Sigmoid colon (tissue), 7 donors: ENCODE measurements around the gene AKAP8. TPM values are rescaled to one million over a fixed set of nuclear protein-coding genes. Genes with fewer than 3 reads are reported as not detected.

Source experiments
- DNase-seq: peaks from one replicate; pipeline ENCODE4 v3.0.0-alpha.2; 2019
- H3K27ac ChIP-seq, 4 donors: fragments of 200-600 bp; sonication (generic); one replicate each; pipeline ENCODE4 v1.5.1; 2016 to 2019; ENCODE audit warnings: mild to moderate bottlenecking in 1 of 4
- H3K27me3 ChIP-seq, 3 donors: fragments of 200-600 bp; sonication (generic); one replicate each; pipeline ENCODE4 v1.5.1; 2019; ENCODE audit warnings: mild to moderate bottlenecking in 1 of 3
- H3K36me3 ChIP-seq, 4 donors: fragments of 200-600 bp; sonication (generic); one replicate each; pipeline ENCODE4 v1.5.1; 2016 to 2019
- H3K4me1 ChIP-seq, 4 donors: fragments of 200-600 bp; sonication (generic); one replicate each; pipeline ENCODE4 v1.5.1; 2017 to 2019
- H3K4me3 ChIP-seq, 4 donors: fragments of 200-600 bp; sonication (generic); one replicate each; pipeline ENCODE4 v1.5.1; 2017 to 2019; ENCODE audit warnings: mild to moderate bottlenecking in 2 of 4, moderate library complexity in 1 of 4
- H3K9me3 ChIP-seq, 4 donors: fragments of 200-600 bp in 3 of 4; sonication (generic) in 3 of 4; one replicate each; pipeline versions ENCODE4 v1.5.1 to v1.6.1; 2013 to 2019
- EP300 ChIP-seq, 4 donors: sonication (generic); formaldehyde crosslinking; IDR thresholded peaks; one replicate each; pipeline ENCODE4 v1.6.1; 2017; ENCODE audit warnings: antibody characterized with exemption in 4 of 4
- POLR2A ChIP-seq, 2 donors: fragments of 450-650 bp; IDR thresholded peaks; one replicate each; pipeline ENCODE4 v1.6.1; 2016; ENCODE audit warnings: antibody characterized with exemption in 2 of 2, mild to moderate bottlenecking in 2 of 2, moderate library complexity in 2 of 2
- POLR2AphosphoS5 ChIP-seq, 4 donors: sonication (generic); formaldehyde crosslinking; IDR thresholded peaks; one replicate each; pipeline ENCODE4 v1.6.1; 2017; ENCODE audit warnings: antibody characterized with exemption in 4 of 4
- WGBS, 2 donors: extraction: QIAGEN DNeasy Blood & Tissue Kit; methylation state at CpG; one replicate each; pipeline ENCODE4 v1.1.7; 2013; 5-methylcytosine and 5-hydroxymethylcytosine counted together
- intact Hi-C: fragments of 100-400 bp; cut with DNase I; formaldehyde crosslinking; loops from one replicate; pipeline ENCODE4 v1.15.1; 2023
- polyA plus RNA-seq, 3 donors: library from polyadenylated mRNA; stranded (reverse); fragments of 200-250 nt; gene quantifications; one replicate each; pipeline ENCODE4 v1.2.3, GENCODE V29; 2013
- total RNA-seq, 4 donors: library from RNA; depleted of rRNA; stranded (reverse); fragments of >200 nt; gene quantifications; one replicate each; pipeline ENCODE4 v1.1.0, GENCODE V29; 2016
- TF ChIP-seq, protein P1 (sequence below), 4 experiments: fragments of 450-650 bp in 3 of 4; fragments of 200-600 bp in 1 of 4; IDR thresholded peaks; one replicate each; pipeline ENCODE4 v1.5.1; 2016 to 2019; ENCODE audit warnings: antibody characterized with exemption in 4 of 4, mild to moderate bottlenecking in 3 of 4, moderate library complexity in 2 of 4
- donor health status: healthy with polysubstance abuse.
- donor health status: Bipolar disorder and iron deficiency.
- donor health status: healthy.

Gene AKAP8
- total and polyA plus RNA-seq, 7 donors, result 11.4 to 43.8 (median 19.8) TPM

DNA sequence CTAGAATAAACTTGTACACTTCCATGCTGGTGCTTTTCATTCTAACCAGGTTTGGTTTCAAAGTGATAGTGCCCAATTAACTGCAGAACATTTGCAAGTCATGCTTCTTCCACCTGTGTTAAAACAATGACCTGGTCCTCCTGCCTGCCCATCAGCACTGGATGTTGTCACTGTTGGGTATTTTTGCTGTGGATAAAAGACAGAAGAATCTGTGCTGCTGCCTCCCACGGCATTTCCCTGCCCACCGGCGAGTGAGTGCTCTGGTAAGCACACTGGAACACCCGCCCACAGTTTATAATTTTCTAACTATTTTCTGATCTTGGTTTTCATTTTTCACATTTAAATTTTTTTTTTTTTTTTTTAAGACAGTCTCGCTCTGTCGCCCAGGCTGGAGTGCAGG, 2.3 kb upstream of the AKAP8 start:
- WGBS, 2 donors, result 83 to 93% methylated on average over 6 of the region's 6 CpGs
- TF ChIP-seq POLR2AphosphoS5 (IDR thresholded peaks at IDR 0.05), result no peak
- TF ChIP-seq POLR2A (IDR thresholded peaks at IDR 0.05), result no peak
- no peak for TF ChIP-seq EP300 (IDR thresholded peaks at IDR 0.05)
- TF ChIP-seq, protein P1, sequence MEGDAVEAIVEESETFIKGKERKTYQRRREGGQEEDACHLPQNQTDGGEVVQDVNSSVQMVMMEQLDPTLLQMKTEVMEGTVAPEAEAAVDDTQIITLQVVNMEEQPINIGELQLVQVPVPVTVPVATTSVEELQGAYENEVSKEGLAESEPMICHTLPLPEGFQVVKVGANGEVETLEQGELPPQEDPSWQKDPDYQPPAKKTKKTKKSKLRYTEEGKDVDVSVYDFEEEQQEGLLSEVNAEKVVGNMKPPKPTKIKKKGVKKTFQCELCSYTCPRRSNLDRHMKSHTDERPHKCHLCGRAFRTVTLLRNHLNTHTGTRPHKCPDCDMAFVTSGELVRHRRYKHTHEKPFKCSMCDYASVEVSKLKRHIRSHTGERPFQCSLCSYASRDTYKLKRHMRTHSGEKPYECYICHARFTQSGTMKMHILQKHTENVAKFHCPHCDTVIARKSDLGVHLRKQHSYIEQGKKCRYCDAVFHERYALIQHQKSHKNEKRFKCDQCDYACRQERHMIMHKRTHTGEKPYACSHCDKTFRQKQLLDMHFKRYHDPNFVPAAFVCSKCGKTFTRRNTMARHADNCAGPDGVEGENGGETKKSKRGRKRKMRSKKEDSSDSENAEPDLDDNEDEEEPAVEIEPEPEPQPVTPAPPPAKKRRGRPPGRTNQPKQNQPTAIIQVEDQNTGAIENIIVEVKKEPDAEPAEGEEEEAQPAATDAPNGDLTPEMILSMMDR (IDR thresholded peaks at IDR 0.05), result no peak
- Histone ChIP-seq H3K9me3 (no peaks in the 10 kb centered on the region), H3K27me3 (no peaks in the 10 kb centered on the region), H3K4me3 (no peak overlapping the region), H3K36me3 (peaks cover 0 to 15% (median 0%) of the 10 kb centered on the region in 4 donors), H3K4me1 (peaks cover 0 to 26% (median 23%) of the 10 kb centered on the region in 4 donors), H3K27ac (no peak overlapping the region)
- intact Hi-C loops, result no loop called here
- DNase-seq, result no peak

DNA sequence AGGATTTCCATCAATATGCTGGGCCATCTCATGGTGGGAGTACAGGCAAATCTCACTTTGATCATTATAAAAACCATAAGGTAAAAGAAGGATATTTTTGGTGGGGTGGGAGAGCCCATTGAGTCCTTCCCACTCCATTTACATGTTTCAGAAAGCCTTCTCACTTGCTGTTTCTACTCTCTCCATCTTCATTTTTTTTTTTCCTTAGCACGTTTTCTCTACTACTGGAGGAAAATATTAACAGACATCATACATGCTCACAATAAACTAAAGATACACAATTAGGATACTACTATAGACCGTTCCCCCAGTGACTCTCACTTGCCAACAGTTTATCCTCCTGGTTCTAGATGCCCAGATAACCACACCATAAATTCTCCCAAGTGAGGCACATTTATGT, 1.8 kb upstream of the AKAP8 start:
- no peaks in the 10 kb centered on the region for H3K27me3 ChIP-seq
- no peak for TF ChIP-seq EP300 (IDR thresholded peaks at IDR 0.05)
- TF ChIP-seq POLR2AphosphoS5 (IDR thresholded peaks at IDR 0.05), result no peak
- TF ChIP-seq, protein P1 (IDR thresholded peaks at IDR 0.05), result no peak
- TF ChIP-seq POLR2A (IDR thresholded peaks at IDR 0.05), result no peak
- H3K4me3 ChIP-seq, result no peak overlapping the region
- intact Hi-C loops, result no loop called here
- H3K4me1 ChIP-seq, result peaks cover 0 to 31% (median 27%) of the 10 kb centered on the region in 4 donors
- WGBS, 2 donors, result 73 to 81% methylated on average over 2 of the region's 2 CpGs
- peak overlapping the region in 3 of 4 donors; percentile 89 to 99 (median 98) for H3K27ac ChIP-seq
- peaks cover 0 to 12% (median 0%) of the 10 kb centered on the region in 4 donors for H3K36me3 ChIP-seq
- DNase-seq, result no peak
- no peaks in the 10 kb centered on the region for H3K9me3 ChIP-seq

DNA sequence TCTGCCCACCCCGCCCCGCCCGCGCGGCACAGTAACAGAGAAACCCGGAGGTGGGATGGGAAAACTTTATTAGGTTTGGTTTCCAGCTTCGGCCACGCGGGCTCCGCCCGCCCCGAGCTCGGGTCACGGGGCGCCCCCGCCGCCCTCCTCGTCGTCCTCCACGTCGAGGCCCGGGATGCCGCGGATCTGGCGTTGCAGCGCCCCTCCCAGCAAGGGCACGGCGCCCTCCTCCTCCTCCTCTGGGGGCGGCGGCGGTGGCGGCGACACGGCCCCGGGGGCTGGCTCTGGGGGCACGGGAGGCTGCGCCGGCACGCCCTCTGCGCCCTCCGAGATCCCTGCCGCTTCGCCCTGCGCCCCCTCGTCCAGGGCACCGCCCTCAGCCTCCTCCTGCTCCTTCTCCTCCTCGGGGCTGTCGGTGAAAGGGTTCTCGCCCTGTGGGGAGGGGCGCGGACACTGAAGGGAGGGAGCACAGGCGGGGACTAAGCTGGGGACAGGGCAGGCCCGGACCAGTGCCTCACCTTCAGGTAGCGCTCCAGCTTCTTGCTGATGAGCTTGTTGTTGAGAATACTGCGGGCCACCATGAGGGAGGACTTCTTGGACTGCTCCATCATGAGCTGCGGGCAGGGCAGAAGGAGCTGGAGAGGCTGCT, 536 bp upstream of the AKAP8 start:
- Histone ChIP-seq H3K4me1 (peaks cover 0 to 40% (median 37%) of the 10 kb centered on the region in 4 donors), H3K9me3 (no peaks in the 10 kb centered on the region), H3K27ac (peak overlapping the region; percentile 89 to 99 (median 95)), H3K27me3 (no peaks in the 10 kb centered on the region), H3K36me3 (peaks cover 0 to 10% (median 0%) of the 10 kb centered on the region in 4 donors), H3K4me3 (peak overlapping the region; percentile 84 to 99 (median 87))
- TF ChIP-seq, protein P1 (IDR thresholded peaks at IDR 0.05), result peak in 1 of 4 experiments; percentile 10
- TF ChIP-seq POLR2AphosphoS5 (IDR thresholded peaks at IDR 0.05), result no peak
- WGBS, 2 donors, result 1 to 2% methylated on average over 56 of the region's 56 CpGs
- intact Hi-C loops, result loop anchor here (1.0 to 5.0 kb wide), 5 partner anchors 38 to 203 kb away; partner anchors contain the start of gene AKAP8L
- DNase-seq, result peak; percentile 81

DNA sequence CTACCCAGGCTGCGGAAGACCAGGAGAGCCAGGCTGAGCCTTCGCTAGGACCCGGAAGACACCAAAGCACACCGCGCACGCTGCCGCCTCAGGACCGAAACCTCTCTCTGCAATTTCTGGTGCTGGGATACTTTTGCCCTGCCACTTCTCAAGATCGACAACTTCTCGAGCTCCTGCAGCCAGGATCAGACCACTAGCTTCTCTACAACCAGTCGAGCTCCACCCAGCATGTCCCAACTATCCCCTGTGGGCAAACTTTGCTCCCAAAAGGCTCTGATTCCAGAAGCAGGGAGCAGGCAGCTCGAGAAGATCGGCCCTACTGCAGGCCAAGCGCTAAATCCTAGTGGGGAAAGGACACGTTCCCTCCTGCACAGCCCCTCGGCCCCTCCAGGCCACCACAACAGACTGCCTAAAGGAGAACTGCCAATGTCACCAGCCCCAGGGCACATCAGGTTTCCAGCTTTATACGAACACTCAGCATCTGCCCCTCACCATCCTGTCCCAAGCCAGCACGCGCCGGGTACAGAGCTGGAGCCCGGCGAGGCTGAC, 979 bp downstream of the AKAP8 start:
- H3K4me1 ChIP-seq, result peaks cover 0 to 55% (median 52%) of the 10 kb centered on the region in 4 donors
- peak; percentile 76 for DNase-seq

More for the DNA sequence above, 979 bp downstream of the AKAP8 start:
- TF ChIP-seq POLR2AphosphoS5 (IDR thresholded peaks at IDR 0.05), result peak in 1 of 4 donors; percentile 12
- TF ChIP-seq POLR2A (IDR thresholded peaks at IDR 0.05), result no peak
- TF ChIP-seq, protein P1 (IDR thresholded peaks at IDR 0.05), result no peak
- no peak for TF ChIP-seq EP300 (IDR thresholded peaks at IDR 0.05)
- Histone ChIP-seq H3K27me3 (no peaks in the 10 kb centered on the region), H3K27ac (peak overlapping the region; percentile 89 to 99 (median 95)), H3K4me3 (peak overlapping the region; percentile 84 to 99 (median 87)), H3K36me3 (peaks cover 0 to 15% (median 4%) of the 10 kb centered on the region in 4 donors), H3K9me3 (no peaks in the 10 kb centered on the region)
- intact Hi-C loops, result loop anchor here (1.0 to 5.0 kb wide), 6 partner anchors 40 to 202 kb away; partner anchors contain the start of gene AKAP8L
- WGBS, 2 donors, result 0% methylated on average over 22 of the region's 22 CpGs
